Activated naive CD4-positive, alpha-beta T cell treated with anti-CD3 and anti-CD28 coated beads for 36 hours (primary cell): ENCODE data around the gene PRMT5. TPM values are rescaled to one million over a fixed set of nuclear protein-coding genes. Genes with fewer than 3 reads are reported as not detected.
A peak's percentile ranks its signal among the peaks of the same experiment; 100 is the strongest.

ENCODE experiments used
- CTCF ChIA-PET: fragments of 350-600 bp; sonication (Branson Sonifier 250); formaldehyde crosslinking; loops from one replicate; lab custom pipeline; 2021; ENCODE audit warnings: antibody characterized with exemption; lab: Charles Lee
- DNase-seq: peaks from one replicate; pipeline ENCODE4 v3.0.0-alpha.2; 2020
- H3K27ac Mint-ChIP-seq: one replicate; pipeline ENCODE4 v1.8.0; 2021; ENCODE audit warnings: mild to moderate bottlenecking, mixed read lengths
- H3K27me3 Mint-ChIP-seq: one replicate; pipeline ENCODE4 v1.8.0; 2021; ENCODE audit warnings: low read depth, mixed read lengths
- H3K36me3 Mint-ChIP-seq: one replicate; pipeline ENCODE4 v1.8.0; 2021; ENCODE audit warnings: low read depth, mixed read lengths
- H3K4me1 Mint-ChIP-seq: one replicate; pipeline ENCODE4 v1.8.0; 2021; ENCODE audit warnings: low read depth, mixed read lengths
- H3K4me3 Mint-ChIP-seq: one replicate; pipeline ENCODE4 v1.8.0; 2021; ENCODE audit warnings: mild to moderate bottlenecking, moderate library complexity, mixed read lengths
- H3K9me3 Mint-ChIP-seq: one replicate; pipeline ENCODE4 v1.8.0; 2021; ENCODE audit warnings: mixed read lengths
- intact Hi-C: fragments of 100-400 bp; cut with micrococcal nuclease; formaldehyde crosslinking; loops from one replicate; pipeline ENCODE4 v1.15.1; 2023
- total RNA-seq, 2 experiments: library from RNA; stranded (reverse); gene quantifications; one replicate each; pipeline ENCODE4 v1.2.3, GENCODE V29; 2021

Gene PRMT5
- total RNA-seq, 2 experiments from 2014 or later = 81.0 to 92.8 TPM

DNA sequence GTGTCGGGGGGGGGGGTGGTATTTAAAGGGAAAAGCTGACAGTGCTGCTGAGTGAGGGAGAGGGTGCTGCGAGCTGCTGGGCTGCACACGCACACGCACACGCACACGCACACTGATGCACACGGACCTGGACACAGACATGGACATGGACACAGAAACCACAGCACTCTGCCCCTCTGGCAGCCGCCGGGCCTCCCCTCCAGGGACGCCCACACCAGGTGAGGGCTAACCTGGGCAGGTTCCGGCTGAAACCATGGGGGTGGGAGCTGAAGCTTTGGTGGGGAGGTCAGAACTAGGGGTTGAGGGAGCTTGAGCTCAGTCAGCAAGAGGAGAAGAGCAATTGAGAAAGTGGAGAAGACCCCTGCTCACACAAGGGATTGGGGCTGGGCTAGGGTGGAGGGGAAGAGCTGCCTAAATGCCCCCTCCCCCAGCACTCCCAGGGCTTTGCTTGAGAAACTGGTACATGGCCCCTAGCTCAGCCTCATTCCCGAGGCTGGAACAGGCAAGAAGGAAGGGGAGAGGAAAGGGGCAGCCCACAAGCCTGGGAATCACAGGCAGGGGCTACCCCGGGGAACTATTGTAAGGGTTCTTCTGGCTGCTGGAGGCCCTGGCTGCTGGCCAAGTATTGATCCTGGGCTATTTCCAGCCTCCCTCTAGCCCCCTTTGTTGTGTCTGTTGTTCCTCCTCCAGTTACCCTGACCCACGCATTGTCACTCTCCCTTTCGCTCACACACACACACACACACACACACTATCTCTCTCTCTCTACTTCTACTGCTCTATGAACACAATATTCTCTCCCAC lies 45.8 kb downstream of the PRMT5 start, which contains the start of gene REM2:
TSS of gene REM2 (plus strand) at position 50 of the 804 bp plus-strand sequence. CDS start at position 116, 66 bp downstream.
- CTCF ChIA-PET = interaction anchor here (0.5 to 10.8 kb wide), 9 partner anchors 12 to 225 kb away, joined by 3 to 125 read pairs (median 4); partner anchors contain the start of gene LRP10

DNA sequence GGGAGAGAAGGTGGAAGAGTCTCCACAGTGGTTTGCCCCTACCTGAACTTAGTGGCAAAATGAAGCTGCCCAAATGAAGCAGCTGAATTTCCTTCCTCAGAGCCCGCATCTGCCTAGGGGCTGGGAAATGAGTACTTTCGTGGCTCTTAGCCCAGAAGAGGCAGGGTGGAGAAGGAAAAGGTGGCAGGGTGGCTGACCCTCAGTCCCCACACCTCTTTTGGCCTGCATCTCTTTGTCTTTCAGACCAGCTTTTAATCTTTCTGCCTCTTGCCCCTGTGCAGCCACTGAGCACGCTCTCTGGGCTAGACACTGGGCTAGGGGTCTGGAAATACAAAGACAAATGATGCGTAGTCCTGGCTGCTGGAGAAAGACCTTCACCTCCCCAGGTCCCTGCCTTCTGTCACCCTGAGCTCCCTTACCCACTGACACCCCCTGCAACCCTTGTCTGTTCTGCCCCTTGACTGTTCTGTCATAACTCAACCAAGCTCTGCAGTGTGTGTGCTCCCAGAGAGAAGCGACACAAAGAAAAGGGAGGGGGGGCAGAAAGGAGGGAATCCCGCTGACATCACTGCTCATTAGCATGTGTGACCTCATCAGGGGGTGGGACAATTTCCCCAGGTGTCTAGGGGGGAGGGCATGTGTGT lies 46.5 kb downstream of the PRMT5 start:
- Mint-ChIP-seq H3K27ac (peak overlapping the region; percentile 50), H3K4me3 (no peak overlapping the region), H3K4me1 (peaks cover 29% of the 10 kb centered on the region), H3K9me3 (no peaks in the 10 kb centered on the region), H3K27me3 (peaks cover 2% of the 10 kb centered on the region), H3K36me3 (no peaks in the 10 kb centered on the region)
- intact Hi-C loops = no loop called here
- CTCF ChIA-PET = interaction anchor here (0.5 to 10.8 kb wide), 10 partner anchors 11 to 1359 kb away, joined by 3 to 125 read pairs (median 4); partner anchors contain the start of gene LRP10
- peak; percentile 66 for DNase-seq

More for the DNA sequence above, 45.8 kb downstream of the PRMT5 start, which contains the start of gene REM2:
- no peak for DNase-seq
- H3K4me3 Mint-ChIP-seq = no peak within 1 kb of the TSS
- peaks cover 2% of the 10 kb centered on the region for H3K27me3 Mint-ChIP-seq
- no peaks in the 10 kb centered on the region for H3K9me3 Mint-ChIP-seq
- peak within 1 kb of the TSS; percentile 51 for H3K27ac Mint-ChIP-seq
- intact Hi-C loops = no loop called here
- peaks cover 36% of the 10 kb centered on the region for H3K4me1 Mint-ChIP-seq
- no peaks in the 10 kb centered on the region for H3K36me3 Mint-ChIP-seq

DNA sequence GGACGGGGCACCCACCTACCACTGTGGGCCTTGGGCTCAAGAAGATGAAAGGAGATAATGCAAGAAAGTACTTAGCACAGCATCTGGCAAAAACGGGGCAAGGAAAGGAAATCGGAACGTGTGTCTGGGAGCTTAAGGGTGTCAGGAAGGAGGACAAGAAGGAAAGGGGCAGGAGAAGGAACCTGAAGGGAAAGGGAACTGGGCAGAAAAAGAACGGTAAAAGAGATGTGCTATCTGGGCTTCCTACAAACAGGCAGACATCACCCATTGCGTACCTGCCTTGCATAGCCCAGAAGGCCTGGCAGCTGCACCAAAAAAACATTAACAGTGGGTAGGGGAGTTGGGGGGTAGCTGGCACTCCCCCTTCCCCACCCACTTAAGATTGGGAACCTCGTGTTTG lies 47.1 kb downstream of the PRMT5 start:
- no peaks in the 10 kb centered on the region for H3K9me3 Mint-ChIP-seq
- peaks cover 2% of the 10 kb centered on the region for H3K36me3 Mint-ChIP-seq
- intact Hi-C loops = no loop called here
- H3K27ac Mint-ChIP-seq = no peak overlapping the region
- H3K4me1 Mint-ChIP-seq = peaks cover 23% of the 10 kb centered on the region
- no peak for DNase-seq
- CTCF ChIA-PET = interaction anchor here (0.5 to 10.8 kb wide), 10 partner anchors 10 to 1358 kb away, joined by 3 to 125 read pairs (median 4); partner anchors contain the start of gene LRP10
- H3K4me3 Mint-ChIP-seq = no peak overlapping the region
- peaks cover 2% of the 10 kb centered on the region for H3K27me3 Mint-ChIP-seq

DNA sequence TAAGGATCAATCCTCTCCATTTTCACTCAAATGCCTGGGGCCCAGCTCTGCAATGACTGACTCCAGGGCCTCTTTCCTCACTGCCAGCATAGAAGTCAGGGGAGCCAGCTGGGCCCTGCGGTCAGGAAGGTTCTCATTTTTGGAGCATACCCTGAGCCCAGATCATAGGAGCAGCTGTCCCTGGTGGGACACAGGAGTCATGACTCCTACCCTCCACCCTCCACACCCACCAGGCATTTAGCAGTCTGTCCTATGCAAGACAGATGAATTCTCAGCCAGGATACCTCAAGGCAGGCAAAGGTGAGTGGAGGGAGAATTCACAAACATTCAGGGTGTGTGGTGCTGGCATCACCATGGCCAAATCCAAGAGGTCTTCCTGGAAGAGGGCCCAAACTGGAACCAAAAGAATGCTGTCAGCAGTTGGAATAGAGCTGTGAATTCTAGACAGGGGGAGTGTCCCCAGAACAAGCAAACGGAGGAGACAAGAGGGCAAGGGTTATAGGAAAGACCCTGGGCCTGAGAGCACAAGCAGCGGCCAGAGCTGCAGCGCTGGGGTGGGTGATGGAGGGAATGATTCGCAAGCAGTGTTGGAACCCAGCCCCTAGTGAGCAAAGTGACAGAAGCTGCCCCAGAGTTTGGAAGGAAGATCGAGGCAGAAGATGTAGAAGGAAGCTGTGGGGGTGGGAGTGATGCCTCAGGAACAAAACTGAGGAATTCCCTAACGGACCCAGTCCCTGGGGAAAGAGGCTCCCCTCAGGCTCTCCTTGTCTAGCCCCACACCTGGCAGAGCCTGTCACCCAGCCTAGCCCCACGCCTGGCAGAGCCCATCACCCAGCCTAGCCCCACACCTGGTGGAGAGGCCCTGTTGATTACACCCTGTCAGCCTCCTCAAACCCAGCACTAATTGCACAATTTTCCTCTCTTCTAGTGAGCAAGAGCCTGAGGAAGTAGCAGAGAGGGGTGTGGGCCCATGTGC lies 50.6 kb downstream of the PRMT5 start:
- CTCF ChIA-PET = interaction anchor here (0.5 to 2.7 kb wide), 3 partner anchors 17 to 26 kb away, joined by 4 to 8 read pairs (median 6); no protein-coding TSS in a partner anchor
- H3K27me3 Mint-ChIP-seq = no peaks in the 10 kb centered on the region

DNA sequence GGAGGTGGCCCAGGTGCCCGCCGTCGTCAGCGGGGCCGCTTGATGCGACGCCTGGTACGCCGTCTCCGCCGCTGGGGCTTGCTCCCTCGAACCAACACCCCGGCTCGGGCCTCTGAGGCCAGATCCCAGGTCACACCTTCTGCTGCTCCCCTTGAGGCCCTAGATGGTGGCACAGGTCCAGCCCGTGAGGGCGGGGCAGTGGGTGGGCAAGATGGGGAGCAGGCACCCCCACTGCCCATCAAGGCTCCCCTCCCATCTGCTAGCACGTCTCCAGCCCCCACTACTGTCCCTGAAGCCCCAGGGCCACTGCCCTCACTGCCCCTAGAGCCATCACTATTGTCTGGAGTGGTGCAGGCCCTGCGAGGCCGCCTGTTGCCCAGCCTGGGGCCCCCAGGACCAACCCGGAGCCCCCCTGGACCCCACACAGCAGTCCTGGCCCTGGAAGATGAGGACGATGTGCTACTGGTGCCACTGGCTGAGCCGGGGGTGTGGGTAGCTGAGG lies 52.1 kb downstream of the PRMT5 start:
- Mint-ChIP-seq H3K36me3 (peaks cover 31% of the 10 kb centered on the region), H3K27me3 (no peaks in the 10 kb centered on the region), H3K4me1 (peaks cover 18% of the 10 kb centered on the region), H3K4me3 (no peak overlapping the region), H3K27ac (no peak overlapping the region), H3K9me3 (no peaks in the 10 kb centered on the region)
- DNase-seq = no peak
- intact Hi-C loops = no loop called here
- CTCF ChIA-PET = interaction anchor here (2.7 kb wide), 1 partner anchor 23 kb away, joined by 8 read pairs; no protein-coding TSS in a partner anchor

More for the DNA sequence above, 50.6 kb downstream of the PRMT5 start:
- Mint-ChIP-seq H3K27ac (peak overlapping the region; percentile 25), H3K9me3 (no peaks in the 10 kb centered on the region), H3K4me1 (peaks cover 19% of the 10 kb centered on the region), H3K4me3 (no peak overlapping the region), H3K36me3 (peaks cover 19% of the 10 kb centered on the region)
- DNase-seq = no peak
- intact Hi-C loops = no loop called here

DNA sequence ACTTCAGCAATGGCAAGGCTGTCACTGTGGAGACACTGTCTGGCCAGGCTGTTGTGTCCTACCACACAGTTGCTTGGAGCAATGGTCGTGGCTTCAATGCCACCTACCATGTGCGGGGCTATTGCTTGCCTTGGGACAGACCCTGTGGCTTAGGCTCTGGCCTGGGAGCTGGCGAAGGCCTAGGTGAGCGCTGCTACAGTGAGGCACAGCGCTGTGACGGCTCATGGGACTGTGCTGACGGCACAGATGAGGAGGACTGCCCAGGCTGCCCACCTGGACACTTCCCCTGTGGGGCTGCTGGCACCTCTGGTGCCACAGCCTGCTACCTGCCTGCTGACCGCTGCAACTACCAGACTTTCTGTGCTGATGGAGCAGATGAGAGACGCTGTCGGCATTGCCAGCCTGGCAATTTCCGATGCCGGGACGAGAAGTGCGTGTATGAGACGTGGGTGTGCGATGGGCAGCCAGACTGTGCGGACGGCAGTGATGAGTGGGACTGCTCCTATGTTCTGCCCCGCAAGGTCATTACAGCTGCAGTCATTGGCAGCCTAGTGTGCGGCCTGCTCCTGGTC lies 53.3 kb downstream of the PRMT5 start:
- Mint-ChIP-seq H3K4me1 (peaks cover 20% of the 10 kb centered on the region), H3K27ac (no peak overlapping the region), H3K36me3 (peaks cover 31% of the 10 kb centered on the region), H3K9me3 (no peaks in the 10 kb centered on the region), H3K27me3 (no peaks in the 10 kb centered on the region), H3K4me3 (no peak overlapping the region)
- DNase-seq = no peak
- intact Hi-C loops = no loop called here
- CTCF ChIA-PET = interaction anchor here (0.8 kb wide), 2 partner anchors 9 to 19 kb away, joined by 3 to 4 read pairs; no protein-coding TSS in a partner anchor

DNA sequence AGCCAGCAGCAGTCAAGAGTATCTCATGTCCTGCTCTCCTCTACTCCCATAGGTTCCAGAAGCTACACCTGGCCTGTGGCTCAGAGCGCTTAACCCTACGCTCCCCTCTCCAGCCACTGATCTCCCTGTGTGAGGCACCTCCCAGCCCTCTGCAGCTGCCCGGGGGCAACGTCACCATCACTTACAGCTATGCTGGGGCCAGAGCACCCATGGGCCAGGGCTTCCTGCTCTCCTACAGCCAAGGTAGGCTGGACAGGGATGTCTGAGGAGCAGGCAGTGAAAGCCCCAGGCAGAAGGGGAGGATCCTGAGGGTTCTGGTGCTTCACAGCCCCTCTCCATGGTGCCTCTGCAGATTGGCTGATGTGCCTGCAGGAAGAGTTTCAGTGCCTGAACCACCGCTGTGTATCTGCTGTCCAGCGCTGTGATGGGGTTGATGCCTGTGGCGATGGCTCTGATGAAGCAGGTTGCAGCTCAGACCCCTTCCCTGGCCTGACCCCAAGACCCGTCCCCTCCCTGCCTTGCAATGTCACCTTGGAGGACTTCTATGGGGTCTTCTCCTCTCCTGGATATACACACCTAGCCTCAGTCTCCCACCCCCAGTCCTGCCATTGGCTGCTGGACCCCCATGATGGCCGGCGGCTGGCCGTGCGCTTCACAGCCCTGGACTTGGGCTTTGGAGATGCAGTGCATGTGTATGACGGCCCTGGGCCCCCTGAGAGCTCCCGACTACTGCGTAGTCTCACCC lies 54.0 kb downstream of the PRMT5 start:
- H3K27me3 Mint-ChIP-seq = no peaks in the 10 kb centered on the region
- H3K36me3 Mint-ChIP-seq = peaks cover 31% of the 10 kb centered on the region
- H3K4me1 Mint-ChIP-seq = peaks cover 26% of the 10 kb centered on the region
- H3K27ac Mint-ChIP-seq = no peak overlapping the region
- no peak overlapping the region for H3K4me3 Mint-ChIP-seq
- CTCF ChIA-PET = interaction anchor here (0.8 to 5.6 kb wide), 3 partner anchors 8 to 25 kb away, joined by 3 to 47 read pairs (median 3); no protein-coding TSS in a partner anchor
- no peak for DNase-seq
- no peaks in the 10 kb centered on the region for H3K9me3 Mint-ChIP-seq
- intact Hi-C loops = no loop called here

DNA sequence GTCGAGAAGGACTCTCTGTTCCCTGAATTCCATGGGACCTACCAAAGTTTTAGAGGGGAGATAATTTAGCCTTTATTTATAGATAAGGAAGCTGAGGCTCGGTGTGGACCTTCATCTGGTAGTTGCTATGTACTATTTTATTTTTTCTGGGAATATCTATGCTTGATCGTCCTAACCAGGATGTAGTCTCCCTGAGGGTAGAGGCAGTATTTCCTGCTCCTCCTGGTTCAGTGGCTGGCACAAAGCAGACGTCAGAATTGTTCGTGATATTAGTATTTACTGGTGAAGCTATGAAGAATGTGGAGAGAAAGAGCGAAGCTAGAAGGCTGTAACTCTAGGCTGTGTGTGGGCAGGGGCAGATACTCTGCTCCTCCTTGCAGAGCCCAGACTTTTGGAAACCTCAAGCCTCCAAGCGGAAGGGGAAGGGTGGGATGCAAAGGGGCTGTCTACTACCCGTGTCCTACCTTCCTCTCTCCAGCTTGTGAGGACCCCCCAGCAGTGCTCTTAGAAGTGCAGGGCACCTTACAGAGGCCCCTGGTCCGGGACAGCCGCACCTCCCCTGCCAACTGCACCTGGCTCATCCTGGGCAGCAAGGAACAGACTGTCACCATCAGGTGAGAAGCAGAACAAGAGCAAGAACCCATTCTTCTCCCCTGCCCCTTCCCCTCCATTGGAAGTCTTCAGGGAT lies 56.2 kb downstream of the PRMT5 start:
- intact Hi-C loops = loop anchor here (1.0 to 5.0 kb wide), 4 partner anchors 27 to 1606 kb away; partner anchors contain the start of genes HNRNPC and PPP1R3E
- peak overlapping the region; percentile 94 for H3K27ac Mint-ChIP-seq
- no peaks in the 10 kb centered on the region for H3K27me3 Mint-ChIP-seq
- H3K4me1 Mint-ChIP-seq = peaks cover 29% of the 10 kb centered on the region
- peak overlapping the region; percentile 91 for H3K4me3 Mint-ChIP-seq
- no peak for DNase-seq
- CTCF ChIA-PET = interaction anchor here (0.8 to 5.6 kb wide), 26 partner anchors 9 to 302 kb away, joined by 3 to 125 read pairs (median 4); partner anchors contain the start of genes AJUBA, RBM23 and REM2
- no peaks in the 10 kb centered on the region for H3K9me3 Mint-ChIP-seq
- H3K36me3 Mint-ChIP-seq = peaks cover 31% of the 10 kb centered on the region

DNA sequence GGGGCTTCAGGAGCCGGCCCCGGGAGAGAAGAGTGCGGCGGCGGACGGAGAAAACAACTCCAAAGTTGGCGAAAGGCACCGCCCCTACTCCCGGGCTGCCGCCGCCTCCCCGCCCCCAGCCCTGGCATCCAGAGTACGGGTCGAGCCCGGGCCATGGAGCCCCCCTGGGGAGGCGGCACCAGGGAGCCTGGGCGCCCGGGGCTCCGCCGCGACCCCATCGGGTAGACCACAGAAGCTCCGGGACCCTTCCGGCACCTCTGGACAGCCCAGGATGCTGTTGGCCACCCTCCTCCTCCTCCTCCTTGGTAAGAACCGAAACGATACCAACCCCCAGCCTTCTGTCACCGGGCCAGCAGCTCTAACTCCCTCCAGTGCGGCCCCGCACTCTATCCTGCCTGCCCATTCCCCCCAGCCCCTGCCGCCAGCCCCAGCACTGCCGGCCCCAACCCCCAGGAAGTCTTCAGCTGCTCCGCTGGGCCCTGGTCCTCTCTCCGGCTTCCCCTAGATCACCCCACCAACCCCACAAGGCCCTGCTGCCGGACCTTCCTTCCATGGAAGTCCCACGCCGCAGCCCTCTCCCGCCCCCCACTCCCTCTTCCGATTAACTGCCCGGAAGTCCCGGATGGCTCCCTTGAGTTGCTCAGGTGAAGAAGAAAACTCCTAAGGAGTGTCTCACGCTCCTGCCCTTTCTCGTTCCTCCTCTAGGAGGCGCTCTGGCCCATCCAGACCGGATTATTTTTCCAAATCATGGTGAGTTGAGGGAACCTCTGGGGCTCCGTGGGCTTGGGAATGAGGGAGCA lies 56.9 kb downstream of the PRMT5 start:
- Mint-ChIP-seq H3K4me1 (peaks cover 29% of the 10 kb centered on the region), H3K27ac (peak overlapping the region; percentile 100), H3K27me3 (no peaks in the 10 kb centered on the region), H3K36me3 (peaks cover 29% of the 10 kb centered on the region), H3K9me3 (no peaks in the 10 kb centered on the region), H3K4me3 (peak overlapping the region; percentile 91)
- CTCF ChIA-PET = interaction anchor here (0.6 to 5.6 kb wide), 28 partner anchors 9 to 301 kb away, joined by 3 to 125 read pairs (median 4); partner anchors contain the start of genes AJUBA, RBM23 and REM2
- peak; percentile 87 for DNase-seq
- intact Hi-C loops = loop anchor here (1.0 to 5.0 kb wide), 4 partner anchors 28 to 1605 kb away; partner anchors contain the start of genes HNRNPC and PPP1R3E
